SH-SY5Y (cell line): ENCODE data around the gene TIE1.

Experiments
- GATA2 ChIP-seq: IDR thresholded peaks from 2 replicates; pipeline ENCODE4 v1.6.1; 2011; ENCODE audit warnings: mild to moderate bottlenecking, low read depth, low read length
- GATA3 ChIP-seq: IDR thresholded peaks from 2 replicates; pipeline ENCODE4 v1.6.1; 2011; ENCODE audit warnings: low read depth, mild to moderate bottlenecking, low read length, moderate library complexity

- TF ChIP-seq GATA2 (no peak), GATA3 (no peak)
Measured at GRCh38 chr1:43251024-43251423, 49.8 kb upstream of the TIE1 start.
